HG02588 (cell line): ENCODE data around the gene NR4A3.

Experiments used
- ATAC-seq: cut with Tn5 transposase; IDR thresholded peaks from one replicate; pipeline ENCODE4 v1.9.1; 2021; ENCODE audit warnings: mild to moderate bottlenecking, moderate library complexity; ENCODE audit not compliant: unreplicated experiment

Gene NR4A3

GRCh38 chr9:99873531-99873930, 51.8 kb downstream of the NR4A3 start:
- ATAC-seq, result no peak

DNA sequence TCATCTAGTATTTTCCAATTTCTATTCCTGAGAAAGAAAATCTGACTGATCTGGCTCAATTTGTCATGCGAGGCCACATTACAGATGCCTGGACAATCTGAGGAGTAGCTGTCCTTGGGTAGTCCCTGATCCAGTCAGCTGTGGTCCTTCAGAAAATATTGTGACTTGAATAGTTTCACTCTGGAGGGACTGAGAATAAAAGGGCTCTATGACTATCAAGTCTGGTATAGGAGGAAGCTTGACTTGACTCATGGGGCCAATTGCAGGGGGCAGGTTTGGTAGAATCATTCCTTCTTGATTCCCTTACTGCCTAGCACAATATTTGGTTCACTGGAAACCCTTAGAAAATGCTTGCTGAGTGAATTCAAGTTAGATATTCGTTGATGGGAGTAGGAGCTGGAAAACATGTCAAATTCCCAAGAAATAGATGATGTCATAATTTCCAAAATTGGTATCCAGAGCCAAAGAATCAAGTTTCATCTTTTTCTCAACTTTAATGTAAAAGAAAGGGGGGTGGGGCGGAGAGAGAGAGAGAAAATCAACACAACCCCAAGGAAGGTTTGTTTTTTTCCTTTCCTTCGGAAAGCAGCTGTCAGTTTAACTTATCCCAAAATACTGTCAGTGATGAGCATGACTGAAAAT, 52.4 kb downstream of the NR4A3 start:
- ATAC-seq, result no peak

GRCh38 chr9:99876190-99876589, 54.5 kb downstream of the NR4A3 start:
- ATAC-seq, result no peak

GRCh38 chr9:99878651-99879050, 57.0 kb downstream of the NR4A3 start:
- no peak for ATAC-seq

DNA sequence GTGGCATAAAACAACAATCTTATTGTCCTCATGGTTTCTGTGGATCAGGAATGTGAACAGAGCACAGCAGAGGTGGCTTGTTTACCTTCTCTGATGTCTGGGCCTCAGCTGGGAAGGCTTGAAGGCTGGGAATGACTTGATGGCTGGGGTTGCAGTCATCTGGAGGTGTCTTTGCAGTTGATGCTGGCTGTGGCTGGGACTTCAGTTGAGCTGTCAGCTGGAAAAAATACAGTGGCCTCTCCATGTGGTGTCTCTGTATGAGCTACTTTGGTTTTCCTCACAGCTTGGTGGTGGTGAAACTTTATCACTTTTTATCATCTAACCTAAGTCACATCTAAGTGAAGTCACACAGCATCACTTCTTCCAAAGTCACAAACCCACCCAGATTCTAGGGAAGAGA, 60.1 kb downstream of the NR4A3 start:
- ATAC-seq, result no peak

DNA sequence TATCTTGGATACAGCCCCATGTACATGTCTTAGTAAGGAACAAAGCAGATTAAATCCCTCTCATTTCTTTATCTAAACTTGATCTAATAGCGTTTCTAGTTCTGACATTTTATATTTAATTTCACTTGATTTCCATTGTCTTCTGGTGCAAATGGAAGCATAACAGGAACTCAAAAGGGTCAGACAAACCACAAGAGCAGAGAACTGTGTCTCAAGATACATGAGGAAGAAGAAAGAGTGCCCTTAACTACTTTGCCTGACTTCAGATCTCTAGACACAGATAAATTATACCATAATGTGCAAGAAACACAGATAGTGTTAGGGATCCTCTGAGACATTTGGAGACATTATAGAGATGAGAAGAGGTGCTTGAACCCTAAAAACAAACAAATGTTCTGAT, 64.1 kb downstream of the NR4A3 start:
- ATAC-seq, result no peak

DNA sequence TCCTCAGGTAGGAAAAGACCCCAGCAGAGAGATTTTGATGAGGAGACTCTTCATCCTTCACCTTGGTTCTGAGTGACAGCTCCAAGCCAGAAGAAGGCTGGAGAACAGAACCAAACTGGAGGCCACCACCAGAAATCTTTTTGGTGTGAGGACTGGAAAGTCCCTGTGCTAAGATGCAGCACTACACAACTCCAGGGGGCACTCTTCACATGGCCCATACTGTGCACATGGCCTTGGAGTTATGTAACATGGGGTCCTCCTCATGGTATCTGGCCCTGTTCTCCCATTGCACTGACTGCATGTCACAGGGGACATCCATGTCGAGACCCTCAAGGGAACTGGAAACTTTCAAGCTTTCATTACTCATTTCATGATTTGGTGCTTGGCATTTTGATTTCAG, 67.4 kb downstream of the NR4A3 start:
- no peak for ATAC-seq

DNA sequence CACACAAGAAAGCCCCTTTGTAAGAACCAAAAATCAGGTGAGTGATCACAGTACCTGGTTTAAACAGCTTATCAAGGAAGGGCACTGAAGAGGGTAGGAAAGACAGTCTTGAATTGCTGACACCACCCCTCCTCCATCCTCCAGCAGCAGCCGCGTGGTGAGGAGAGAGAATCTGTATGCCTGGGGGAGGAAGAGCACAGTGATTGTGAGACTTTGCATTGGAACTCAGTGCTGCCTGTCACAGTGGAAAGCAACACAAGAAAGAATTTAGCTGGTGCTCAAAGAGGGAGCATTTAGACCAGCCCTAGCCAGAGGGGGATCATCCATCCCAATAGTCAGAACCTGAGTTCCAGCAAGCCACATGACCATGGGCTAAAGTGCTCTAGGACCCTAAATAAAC, 73.1 kb downstream of the NR4A3 start:
- ATAC-seq, result no peak

DNA sequence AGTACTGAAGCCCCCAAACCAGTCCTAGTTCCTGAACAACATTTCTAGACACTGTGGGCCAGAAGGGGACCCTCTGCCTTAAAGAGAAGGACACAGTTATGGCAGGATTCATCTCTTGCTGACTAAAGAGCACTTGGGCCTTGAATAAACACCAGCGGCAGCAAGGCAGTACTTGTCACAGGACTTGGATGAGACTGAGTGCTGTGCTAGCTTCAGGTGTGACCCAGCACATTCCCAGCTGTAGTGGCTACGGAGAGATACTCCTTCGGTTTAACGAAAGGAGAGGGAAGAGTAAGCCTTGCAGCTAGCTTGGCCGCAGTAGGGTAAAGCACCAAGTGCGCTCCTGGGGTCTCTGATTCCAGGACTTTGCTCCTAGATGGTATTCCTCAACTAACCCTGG, 73.8 kb downstream of the NR4A3 start:
- ATAC-seq, result no peak

DNA sequence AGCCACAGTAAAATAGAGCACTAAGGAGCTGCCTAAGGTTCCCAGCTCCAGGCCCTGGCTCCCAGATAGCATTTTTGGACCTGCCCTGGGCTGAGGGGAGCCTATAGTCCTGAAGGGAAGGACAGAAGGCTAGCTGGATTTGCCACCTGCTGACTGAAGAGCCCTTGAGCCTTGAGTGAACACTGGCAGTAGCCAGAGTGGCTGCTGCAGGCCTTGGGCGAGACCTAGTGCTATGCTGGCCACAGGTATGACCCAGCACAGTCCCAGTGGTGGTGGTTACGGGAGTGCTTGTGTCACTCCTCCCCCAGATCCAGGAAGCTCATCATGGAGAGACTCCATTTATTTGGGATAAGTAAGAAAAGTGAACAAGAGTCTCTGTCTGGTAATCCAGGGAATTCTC, 74.4 kb downstream of the NR4A3 start:
- ATAC-seq, result no peak

DNA sequence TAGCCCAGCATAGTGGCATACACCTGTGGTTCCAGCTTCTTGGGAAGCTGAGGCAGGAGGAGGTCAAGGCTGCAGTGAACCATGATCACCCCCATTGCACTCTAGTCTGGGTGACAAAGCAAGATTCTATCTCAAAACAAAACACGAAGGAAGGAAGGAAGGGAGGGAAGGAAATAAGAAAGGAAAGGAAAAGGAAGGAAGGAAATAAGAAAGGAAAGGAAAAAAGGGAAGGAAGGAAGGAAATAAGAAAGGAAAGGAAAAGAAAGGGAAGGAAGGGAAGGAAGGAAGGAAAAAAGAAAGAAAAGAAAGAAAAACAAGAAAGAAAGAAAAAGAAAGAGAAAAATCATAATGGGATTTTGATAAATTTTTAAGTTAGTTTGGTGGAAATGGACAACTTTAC, 81.7 kb downstream of the NR4A3 start:
- no peak for ATAC-seq

- ATAC-seq, result no peak
Measured at GRCh38 chr9:99905833-99906402, 84.2 kb downstream of the NR4A3 start.

DNA sequence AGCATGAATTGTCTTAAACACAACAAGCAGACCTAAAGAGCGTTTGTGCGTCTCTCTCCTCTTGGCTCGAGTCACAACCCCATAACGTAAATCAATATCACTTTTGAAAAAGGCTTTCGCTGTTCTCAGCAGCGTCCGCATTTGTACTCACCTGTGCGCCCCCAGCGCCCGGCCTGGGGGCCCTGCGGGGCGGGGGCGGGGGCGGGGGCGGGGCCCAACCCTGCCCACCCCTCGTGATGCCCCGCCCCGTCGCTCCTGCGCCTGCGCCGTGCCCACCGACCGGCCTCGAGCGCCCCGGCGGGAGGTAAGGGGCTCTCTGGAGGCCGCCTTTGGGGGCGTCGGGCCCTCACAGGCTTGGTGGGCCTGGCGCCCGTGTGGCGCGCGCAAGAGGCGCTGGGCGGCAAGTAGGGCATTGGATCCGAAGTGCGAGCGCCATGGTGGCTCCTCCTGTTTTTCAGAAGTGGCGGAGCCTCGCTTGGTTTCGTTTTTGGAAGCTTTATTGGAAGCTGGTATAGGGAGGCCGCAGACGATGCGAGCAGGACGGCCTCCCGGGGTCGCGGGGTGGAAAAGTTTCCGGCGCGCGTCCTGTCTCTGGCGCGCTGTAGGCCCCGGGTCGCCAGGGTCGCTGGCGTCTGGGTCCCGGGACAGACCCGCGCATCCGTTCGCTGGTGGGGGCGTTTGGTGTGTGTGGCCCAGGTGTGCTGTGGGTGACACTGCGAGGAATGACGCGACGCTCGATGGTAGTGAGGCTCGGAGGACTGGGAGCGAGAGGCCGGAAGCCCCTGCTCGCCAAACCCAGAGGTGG, 84.9 kb downstream of the NR4A3 start, which contains the start of gene STX17:
TSS of gene STX17 (plus strand) at position 252 of the 805 bp plus-strand sequence. CDS start 8,586 bp downstream, outside the sequence.
- ATAC-seq, result peak; percentile 84

DNA sequence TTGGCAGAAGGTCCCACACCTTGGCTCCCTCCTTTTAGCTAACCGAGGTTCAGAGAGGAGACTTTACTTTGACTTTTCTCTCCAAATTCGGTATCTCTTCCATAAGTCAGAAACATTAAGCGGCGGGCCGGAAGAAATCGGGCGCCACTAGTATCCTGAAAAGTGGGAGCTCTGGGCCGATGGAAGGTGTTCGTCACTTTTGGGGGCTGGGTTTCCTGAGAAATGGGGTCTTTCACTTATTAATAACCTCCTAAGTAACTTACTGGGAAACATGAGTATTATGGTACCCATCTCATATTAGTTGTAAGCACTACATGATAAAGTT, 85.5 kb downstream of the NR4A3 start:
- ATAC-seq, result no peak

DNA sequence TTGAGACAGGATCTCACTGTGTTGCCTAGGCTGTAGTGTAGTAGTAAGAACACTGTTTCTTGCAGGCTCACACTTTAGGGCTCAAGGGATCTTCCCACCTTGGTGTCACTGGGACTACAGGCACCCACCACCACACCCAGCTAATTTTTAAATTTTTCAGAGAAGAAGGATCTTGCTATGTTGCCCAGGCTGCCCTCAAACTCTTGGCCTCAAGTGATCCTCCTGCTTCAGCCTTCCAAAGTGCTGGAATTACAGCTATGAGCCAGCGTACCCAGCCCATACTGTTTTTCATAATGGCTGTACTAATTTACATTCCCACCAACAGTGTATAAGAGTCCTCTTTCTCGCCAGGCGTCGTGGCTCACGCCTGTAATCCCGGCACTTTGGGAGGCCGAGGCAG, 89.9 kb downstream of the NR4A3 start:
- no peak for ATAC-seq
